IPS-20b (cell line): Measurements from ENCODE around the gene ARMC2.

Source experiments
- H3K27ac ChIP-seq: one replicate; pipeline ENCODE4 v1.5.1; 2013; ENCODE audit warnings: low read length
- H3K27me3 ChIP-seq: 2 replicates; pipeline ENCODE4 v1.6.1; 2013; ENCODE audit warnings: mild to moderate bottlenecking, low read length, inconsistent platforms; ENCODE audit not compliant: insufficient read depth
- H3K36me3 ChIP-seq: 2 replicates; pipeline ENCODE4 v1.6.1; 2013; ENCODE audit warnings: low read depth, mild to moderate bottlenecking, inconsistent platforms, low read length, moderate library complexity; ENCODE audit not compliant: insufficient read depth
- H3K4me1 ChIP-seq: 2 replicates; pipeline ENCODE4 v1.6.1; 2013; ENCODE audit warnings: mild to moderate bottlenecking, control low read depth, inconsistent platforms, low read length, moderate library complexity; ENCODE audit not compliant: insufficient read depth
- H3K4me3 ChIP-seq: 2 replicates; pipeline ENCODE4 v1.5.1; 2013; ENCODE audit warnings: mild to moderate bottlenecking, low read length, inconsistent platforms
- H3K9ac ChIP-seq: 2 replicates; pipeline ENCODE4 v1.6.1; 2013; ENCODE audit warnings: low read depth, mild to moderate bottlenecking, inconsistent platforms, low read length, moderate library complexity
- H3K9me3 ChIP-seq: 2 replicates; pipeline ENCODE4 v1.6.1; 2013; ENCODE audit warnings: mild to moderate bottlenecking, low read depth, low read length, inconsistent platforms; ENCODE audit not compliant: insufficient read depth

The ARMC2 gene

GRCh38 chr6:108945681-108946159 is 97.5 kb downstream of the ARMC2 start:
- H3K9me3 ChIP-seq: no peaks in the 10 kb centered on the region
- H3K27me3 ChIP-seq: no peaks in the 10 kb centered on the region
- H3K36me3 ChIP-seq: no peaks in the 10 kb centered on the region
- no peak overlapping the region for H3K27ac ChIP-seq
- H3K9ac ChIP-seq: no peak overlapping the region
- no peak overlapping the region for H3K4me3 ChIP-seq
- no peaks in the 10 kb centered on the region for H3K4me1 ChIP-seq

- no peak overlapping the region for H3K9ac ChIP-seq
These were observed 98.5 kb downstream of the ARMC2 start for GRCh38 chr6:108946695-108947094.

GRCh38 chr6:108947114-108947854 is 99.1 kb downstream of the ARMC2 start:
- Histone ChIP-seq H3K36me3 (no peaks in the 10 kb centered on the region), H3K4me3 (no peak overlapping the region), H3K4me1 (no peaks in the 10 kb centered on the region), H3K27ac (no peak overlapping the region), H3K27me3 (no peaks in the 10 kb centered on the region), H3K9me3 (no peaks in the 10 kb centered on the region), H3K9ac (no peak overlapping the region)

More at GRCh38 chr6:108946695-108947094, 98.5 kb downstream of the ARMC2 start:
- Histone ChIP-seq H3K4me3 (no peak overlapping the region), H3K4me1 (no peaks in the 10 kb centered on the region), H3K27ac (no peak overlapping the region), H3K27me3 (no peaks in the 10 kb centered on the region), H3K36me3 (no peaks in the 10 kb centered on the region), H3K9me3 (no peaks in the 10 kb centered on the region)

- H3K4me1 ChIP-seq: no peaks in the 10 kb centered on the region
- H3K27me3 ChIP-seq: no peaks in the 10 kb centered on the region
- no peak overlapping the region for H3K27ac ChIP-seq
- H3K9ac ChIP-seq: no peak overlapping the region
- no peak overlapping the region for H3K4me3 ChIP-seq
- H3K36me3 ChIP-seq: no peaks in the 10 kb centered on the region
- H3K9me3 ChIP-seq: no peaks in the 10 kb centered on the region
These were observed 100.0 kb downstream of the ARMC2 start for GRCh38 chr6:108948181-108948661.

- no peaks in the 10 kb centered on the region for H3K27me3 ChIP-seq
- H3K27ac ChIP-seq: no peak overlapping the region
- H3K4me3 ChIP-seq: no peak overlapping the region
- H3K9me3 ChIP-seq: no peaks in the 10 kb centered on the region
- no peak overlapping the region for H3K9ac ChIP-seq
- H3K36me3 ChIP-seq: no peaks in the 10 kb centered on the region
- no peaks in the 10 kb centered on the region for H3K4me1 ChIP-seq
These were observed 103.2 kb downstream of the ARMC2 start for GRCh38 chr6:108951351-108951953.

GRCh38 chr6:108952776-108953486 is 104.7 kb downstream of the ARMC2 start:
- H3K36me3 ChIP-seq: no peaks in the 10 kb centered on the region
- H3K27ac ChIP-seq: no peak overlapping the region
- H3K9me3 ChIP-seq: no peaks in the 10 kb centered on the region
- no peak overlapping the region for H3K9ac ChIP-seq
- no peak overlapping the region for H3K4me3 ChIP-seq
- H3K4me1 ChIP-seq: no peaks in the 10 kb centered on the region
- H3K27me3 ChIP-seq: no peaks in the 10 kb centered on the region

GRCh38 chr6:108953681-108954080 is 105.5 kb downstream of the ARMC2 start:
- no peak overlapping the region for H3K4me3 ChIP-seq
- no peak overlapping the region for H3K9ac ChIP-seq
- no peaks in the 10 kb centered on the region for H3K36me3 ChIP-seq
- no peaks in the 10 kb centered on the region for H3K27me3 ChIP-seq
- no peaks in the 10 kb centered on the region for H3K9me3 ChIP-seq
- no peak overlapping the region for H3K27ac ChIP-seq
- no peaks in the 10 kb centered on the region for H3K4me1 ChIP-seq

GRCh38 chr6:108955329-108955949 is 107.2 kb downstream of the ARMC2 start:
- H3K4me3 ChIP-seq: no peak overlapping the region

GRCh38 chr6:108957221-108957620 is 109.0 kb downstream of the ARMC2 start:
- Histone ChIP-seq H3K4me1 (no peaks in the 10 kb centered on the region), H3K9me3 (no peaks in the 10 kb centered on the region), H3K9ac (no peak overlapping the region), H3K4me3 (no peak overlapping the region), H3K27ac (no peak overlapping the region), H3K27me3 (no peaks in the 10 kb centered on the region), H3K36me3 (no peaks in the 10 kb centered on the region)

More at GRCh38 chr6:108955329-108955949, 107.2 kb downstream of the ARMC2 start:
- Histone ChIP-seq H3K27ac (no peak overlapping the region), H3K27me3 (no peaks in the 10 kb centered on the region), H3K36me3 (no peaks in the 10 kb centered on the region), H3K9me3 (no peaks in the 10 kb centered on the region), H3K9ac (no peak overlapping the region), H3K4me1 (no peaks in the 10 kb centered on the region)

- no peak overlapping the region for H3K4me3 ChIP-seq
- no peaks in the 10 kb centered on the region for H3K27me3 ChIP-seq
- no peaks in the 10 kb centered on the region for H3K36me3 ChIP-seq
- no peak overlapping the region for H3K27ac ChIP-seq
- no peaks in the 10 kb centered on the region for H3K9me3 ChIP-seq
- no peaks in the 10 kb centered on the region for H3K4me1 ChIP-seq
- no peak overlapping the region for H3K9ac ChIP-seq
These were observed 110.9 kb downstream of the ARMC2 start for GRCh38 chr6:108958900-108959770.
